BJ (cell line): ENCODE data around the gene DNAJC5. TPM values are rescaled to one million over a fixed set of nuclear protein-coding genes. Genes with fewer than 3 reads are reported as not detected.
"Not testable (repeated sequence)": the region's sequence is repeated elsewhere in the genome, so short reads cannot be mapped to it uniquely, and the experiment has no call there.

Source experiments
- CTCF ChIA-PET: fragments of 350-600 bp; formaldehyde crosslinking; extraction: SDS; loops from one replicate; lab custom pipeline; 2021; ENCODE audit warnings: antibody characterized with exemption, inconsistent platforms; lab: Yijun Ruan, JAX
- POLR2A ChIA-PET: fragments of 300-600 bp; sonication (Branson Sonifier 250); formaldehyde crosslinking; extraction: SDS; loops from one replicate; lab custom pipeline; 2021; ENCODE audit warnings: antibody characterized with exemption; lab: Charles Lee
- DNase-seq: peaks from one replicate; pipeline ENCODE4 v3.0.0-alpha.2; 2011; ENCODE audit warnings: low read depth
- H3K27me3 ChIP-seq: 2 replicates; pipeline ENCODE4 v1.6.0; 2011; ENCODE audit warnings: low read length; ENCODE audit not compliant: control insufficient read depth, insufficient read depth
- H3K36me3 ChIP-seq: 2 replicates; pipeline ENCODE4 v1.5.1; 2011; ENCODE audit warnings: low read length; ENCODE audit not compliant: control insufficient read depth, insufficient read depth
- H3K4me3 ChIP-seq: 2 replicates; pipeline ENCODE4 v1.5.1; 2011; ENCODE audit warnings: low read depth, mild to moderate bottlenecking, control low read depth, low read length
- polyA plus RNA-seq: library from polyadenylated mRNA; depleted of rRNA; stranded (reverse); fragments of >200 nt; gene quantifications from 2 replicates; pipeline ENCODE4 v1.2.3, GENCODE V29; 2011
- TF ChIP-seq, protein P1 (sequence below): IDR thresholded peaks from 2 replicates; pipeline ENCODE4 v1.5.1; 2011; ENCODE audit warnings: low read depth, mild to moderate bottlenecking, control low read depth, inconsistent platforms, low read length, moderate library complexity; ENCODE audit not compliant: insufficient read depth

Gene DNAJC5
- polyA plus RNA-seq, 1 experiment = 45.6 TPM

DNA sequence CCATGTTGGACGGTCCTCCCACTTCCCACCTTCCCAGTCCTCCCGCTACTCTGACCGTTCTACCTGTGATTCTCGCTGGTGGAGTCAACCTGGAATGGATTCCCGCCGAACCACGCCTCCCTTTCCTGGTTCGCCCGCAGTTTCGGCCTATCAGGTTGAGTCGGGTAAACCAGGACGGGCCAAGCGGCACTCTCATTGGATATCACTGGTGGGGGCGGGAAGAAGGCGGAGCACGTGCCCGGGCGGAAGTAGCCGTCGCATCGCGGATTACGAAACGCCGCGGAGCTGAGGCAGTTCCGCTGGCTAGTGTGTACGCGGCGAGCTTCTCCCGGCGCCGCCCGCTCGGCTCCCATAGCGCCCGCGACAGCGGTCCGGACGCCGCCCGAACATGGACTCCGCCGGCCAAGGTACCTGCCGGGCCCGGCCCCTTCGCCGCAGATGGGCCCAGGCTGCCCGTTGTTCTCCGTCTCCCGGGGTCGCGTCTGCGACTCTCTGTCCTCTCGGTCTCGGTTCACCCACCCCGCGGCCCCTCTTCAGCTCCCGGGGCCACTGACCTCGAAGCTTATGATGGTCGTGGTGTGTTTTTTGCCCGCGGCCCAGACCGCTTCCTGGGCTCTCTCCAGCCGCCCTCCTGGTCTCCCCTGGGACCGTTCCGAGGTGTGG is 29.8 kb upstream of the DNAJC5 start, which contains the start of gene TPD52L2:
Gene TPD52L2, plus strand, starts transcription at position 293 of the 663 bp plus-strand sequence. Its CDS starts 96 bp downstream, at position 389.
- peak; percentile 87 for DNase-seq
- no peaks in the 10 kb centered on the region for H3K27me3 ChIP-seq
- TF ChIP-seq, protein P1, sequence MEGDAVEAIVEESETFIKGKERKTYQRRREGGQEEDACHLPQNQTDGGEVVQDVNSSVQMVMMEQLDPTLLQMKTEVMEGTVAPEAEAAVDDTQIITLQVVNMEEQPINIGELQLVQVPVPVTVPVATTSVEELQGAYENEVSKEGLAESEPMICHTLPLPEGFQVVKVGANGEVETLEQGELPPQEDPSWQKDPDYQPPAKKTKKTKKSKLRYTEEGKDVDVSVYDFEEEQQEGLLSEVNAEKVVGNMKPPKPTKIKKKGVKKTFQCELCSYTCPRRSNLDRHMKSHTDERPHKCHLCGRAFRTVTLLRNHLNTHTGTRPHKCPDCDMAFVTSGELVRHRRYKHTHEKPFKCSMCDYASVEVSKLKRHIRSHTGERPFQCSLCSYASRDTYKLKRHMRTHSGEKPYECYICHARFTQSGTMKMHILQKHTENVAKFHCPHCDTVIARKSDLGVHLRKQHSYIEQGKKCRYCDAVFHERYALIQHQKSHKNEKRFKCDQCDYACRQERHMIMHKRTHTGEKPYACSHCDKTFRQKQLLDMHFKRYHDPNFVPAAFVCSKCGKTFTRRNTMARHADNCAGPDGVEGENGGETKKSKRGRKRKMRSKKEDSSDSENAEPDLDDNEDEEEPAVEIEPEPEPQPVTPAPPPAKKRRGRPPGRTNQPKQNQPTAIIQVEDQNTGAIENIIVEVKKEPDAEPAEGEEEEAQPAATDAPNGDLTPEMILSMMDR = no peak
- CTCF ChIA-PET = interaction anchor here (0.8 to 4.0 kb wide), 15 partner anchors 11 to 328 kb away, joined by 3 to 31 read pairs (median 4); partner anchors contain the start of gene PTK6
- H3K4me3 ChIP-seq = peak within 1 kb of the TSS; percentile 85
- POLR2A ChIA-PET = interaction anchor here (0.6 to 1.0 kb wide), 5 partner anchors 80 to 592 kb away, joined by 3 to 11 read pairs (median 6); partner anchors contain the start of genes ARFGAP1, HELZ2 and PRPF6
- H3K36me3 ChIP-seq = peaks cover 27% of the 10 kb centered on the region

DNA sequence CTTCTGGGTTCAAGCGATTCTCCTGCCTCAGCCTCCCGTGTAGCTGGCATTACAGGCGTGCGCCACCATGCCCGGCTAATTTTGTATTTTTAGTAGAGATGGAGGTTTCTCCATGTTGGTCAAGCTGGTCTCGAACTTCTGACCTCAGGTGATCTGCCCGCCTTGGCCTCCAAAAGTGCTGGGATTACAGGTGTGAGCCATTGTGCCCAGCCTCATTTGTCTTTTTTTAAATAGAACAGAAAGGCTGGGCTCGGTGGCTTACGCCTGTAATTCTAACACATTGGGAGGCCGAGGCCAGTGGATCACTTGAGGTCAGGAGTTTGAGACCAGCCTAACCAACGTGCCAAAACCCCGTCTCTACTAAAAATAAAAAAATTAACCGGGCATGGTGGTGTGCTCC is 27.9 kb upstream of the DNAJC5 start:
- DNase-seq, POLR2A ChIA-PET, H3K27me3 ChIP-seq, H3K4me3 ChIP-seq: not testable (repeated sequence)
- CTCF ChIA-PET = interaction anchor here (2.3 kb wide), 1 partner anchor 108 kb away, joined by 13 read pairs; no protein-coding TSS in a partner anchor
- peaks cover 22% of the 10 kb centered on the region for H3K36me3 ChIP-seq

DNA sequence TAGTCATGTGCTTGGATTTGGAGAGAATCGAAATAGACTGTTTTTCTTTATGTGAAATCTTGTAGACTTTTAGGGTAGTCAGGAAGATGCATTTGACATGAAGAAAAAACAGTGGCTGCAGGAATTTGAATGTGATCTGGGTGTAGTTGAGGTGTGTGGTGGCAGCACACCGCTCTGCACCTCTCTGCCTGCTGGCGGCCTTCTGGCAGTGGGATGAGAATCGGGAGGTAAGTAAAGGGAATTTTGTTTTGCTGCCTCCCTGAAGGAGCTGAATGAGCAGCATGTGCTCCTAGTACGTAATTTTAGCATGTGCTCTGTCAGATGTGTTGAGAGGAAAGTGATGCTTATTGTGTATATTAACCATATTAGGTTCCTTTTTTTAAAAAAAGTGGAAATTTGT is 26.7 kb upstream of the DNAJC5 start:
- POLR2A ChIA-PET = no interaction called here

DNA sequence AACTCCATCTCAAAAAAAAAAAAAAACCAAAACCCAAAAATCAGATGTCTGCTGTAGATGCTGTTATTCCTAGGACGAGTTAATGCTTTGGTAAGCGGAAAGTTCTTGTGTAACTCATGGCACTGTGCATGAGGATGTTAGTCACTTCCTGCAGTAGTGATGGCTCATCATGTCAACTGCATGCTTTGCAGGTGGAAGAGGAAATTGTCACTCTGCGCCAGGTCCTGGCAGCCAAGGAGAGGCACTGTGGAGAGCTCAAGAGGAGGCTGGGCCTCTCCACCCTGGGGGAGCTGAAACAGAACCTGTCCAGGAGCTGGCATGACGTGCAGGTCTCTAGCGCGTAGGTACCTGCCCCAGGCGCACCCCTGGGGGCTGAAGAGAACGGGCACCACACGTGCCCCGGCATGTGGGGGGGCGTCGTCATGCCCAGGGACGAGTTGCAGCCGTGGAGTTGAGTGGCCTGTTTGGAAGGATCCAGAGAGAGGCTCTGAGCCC is 21.4 kb upstream of the DNAJC5 start:
- no peak for DNase-seq
- Histone ChIP-seq H3K27me3 (no peaks in the 10 kb centered on the region), H3K36me3 (peaks cover 42% of the 10 kb centered on the region), H3K4me3 (no peak overlapping the region)
- TF ChIP-seq, protein P1 = no peak
- POLR2A ChIA-PET = interaction anchor here (0.6 kb wide), 1 partner anchor 83 kb away, joined by 4 read pairs; the partner anchor contains the start of gene UCKL1
- CTCF ChIA-PET = no interaction called here

More for the DNA sequence above, 26.7 kb upstream of the DNAJC5 start:
- H3K36me3 ChIP-seq = peaks cover 15% of the 10 kb centered on the region
- TF ChIP-seq, protein P1 = no peak
- H3K27me3 ChIP-seq = no peaks in the 10 kb centered on the region
- CTCF ChIA-PET = interaction anchor here (0.8 to 1.3 kb wide), 2 partner anchors 82 to 93 kb away, joined by 3 to 6 read pairs; no protein-coding TSS in a partner anchor
- no peak overlapping the region for H3K4me3 ChIP-seq
- no peak for DNase-seq

DNA sequence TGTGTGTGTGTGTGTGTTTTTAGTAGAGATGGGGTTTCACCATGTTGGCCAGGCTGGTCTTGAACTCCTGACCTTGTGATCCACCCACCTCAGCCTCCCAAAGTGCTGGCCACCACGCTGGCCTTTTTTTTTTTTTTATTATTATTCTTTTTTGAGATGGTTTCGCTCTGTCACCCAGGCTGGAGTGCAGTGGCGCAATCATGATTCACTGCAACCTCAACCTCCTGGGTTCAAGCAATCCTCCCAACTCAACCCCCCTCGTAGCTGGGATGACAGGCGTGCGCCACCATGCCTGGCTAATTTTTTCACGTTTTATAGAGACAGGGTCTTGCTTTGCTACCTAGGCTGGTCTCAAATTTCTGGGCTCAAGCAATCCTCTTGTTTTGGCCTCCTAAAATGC is 20.7 kb upstream of the DNAJC5 start:
- peaks cover 40% of the 10 kb centered on the region for H3K36me3 ChIP-seq
- H3K4me3 ChIP-seq, H3K27me3 ChIP-seq, CTCF ChIA-PET, DNase-seq: not testable (repeated sequence)
- POLR2A ChIA-PET = interaction anchor here (0.6 kb wide), 1 partner anchor 82 kb away, joined by 4 read pairs; the partner anchor contains the start of gene UCKL1

DNA sequence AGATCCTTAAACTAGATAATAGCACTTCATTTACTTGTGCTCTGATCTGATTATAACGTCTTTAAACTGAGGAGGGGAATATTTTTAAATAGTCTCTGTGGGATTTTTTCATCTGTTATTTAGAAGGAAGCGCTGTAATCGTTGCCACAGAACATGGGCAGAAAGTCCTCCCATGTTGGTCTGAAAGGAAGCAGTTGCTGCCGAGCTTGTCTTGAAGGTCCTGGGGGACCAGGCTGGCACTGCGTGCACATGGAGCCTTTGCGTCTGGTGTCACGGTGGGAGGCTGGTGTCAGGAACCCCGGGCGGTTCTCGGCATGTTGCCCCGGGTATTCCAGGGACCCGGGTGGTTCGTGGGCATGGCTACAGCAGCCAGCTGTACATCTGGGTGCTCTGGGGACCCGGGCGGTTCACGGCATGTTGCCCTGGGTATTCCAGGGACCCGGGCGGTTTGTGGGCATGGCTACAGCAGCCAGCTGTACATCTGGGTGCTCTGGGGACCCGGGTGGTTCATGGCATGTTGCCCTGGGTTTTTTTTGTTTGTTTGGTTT is 18.4 kb upstream of the DNAJC5 start:
- POLR2A ChIA-PET = no interaction called here

More for the DNA sequence above, 18.4 kb upstream of the DNAJC5 start:
- Histone ChIP-seq H3K27me3 (no peaks in the 10 kb centered on the region), H3K4me3 (no peak overlapping the region), H3K36me3 (peaks cover 39% of the 10 kb centered on the region)
- DNase-seq = no peak
- CTCF ChIA-PET = interaction anchor here (1.0 kb wide), 1 partner anchor 10 kb away, joined by 3 read pairs; no protein-coding TSS in a partner anchor
- TF ChIP-seq, protein P1 = no peak
